B cell (primary cell): ENCODE measurements around the gene MED26. TPM values are rescaled to one million over a fixed set of nuclear protein-coding genes. Genes with fewer than 3 reads are reported as not detected.

ENCODE experiments used
- ATAC-seq: fragments of 200-7000 bp; cut with Tn5 transposase; one replicate; pipeline ENCODE4 v1.10.0; 2021; ENCODE audit warnings: low read depth, mild to moderate bottlenecking, moderate number of reproducible peaks, moderate library complexity
- CTCF ChIA-PET: fragments of 350-600 bp; sonication (Branson Sonifier 250); formaldehyde crosslinking; loops from one replicate; lab custom pipeline; 2021; ENCODE audit warnings: antibody characterized with exemption, inconsistent platforms; lab: Charles Lee
- POLR2A ChIA-PET: fragments of 350-600 bp; sonication (Branson Sonifier 250); formaldehyde crosslinking; loops from one replicate; lab custom pipeline; 2021; ENCODE audit warnings: antibody characterized with exemption; lab: Charles Lee
- DNase-seq: peaks from one replicate; pipeline ENCODE4 v3.0.0; 2013
- H2AFZ ChIP-seq: 2 replicates; pipeline ENCODE4 v1.6.1; 2012; ENCODE audit warnings: mild to moderate bottlenecking, low read depth, low read length; ENCODE audit not compliant: insufficient read depth, poor library complexity, severe bottlenecking
- H3K27ac ChIP-seq, 2 donors: 1 replicate in 1 of 2; 2 replicates in 1 of 2; pipeline ENCODE4 v1.5.1; 2012 to 2013; ENCODE audit warnings: low read length in 2 of 2, mild to moderate bottlenecking in 2 of 2, moderate library complexity in 1 of 2
- H3K27me3 ChIP-seq, 4 experiments: fragments of 200-600 bp in 1 of 4; sonication (generic) in 1 of 4; replicated peaks in 1 of 4; 1 replicate in 2 of 4; 2 replicates in 2 of 4; pipeline versions ENCODE4 v1.6.1 to v1.7.0; 2013 to 2016; ENCODE audit warnings: low read length in 3 of 4, mild to moderate bottlenecking in 2 of 4, mixed read lengths in 1 of 4, moderate library complexity in 1 of 4; ENCODE audit not compliant: insufficient read depth in 4 of 4, control insufficient read depth in 3 of 4; ENCODE audit errors: control extremely low read depth in 1 of 4
- H3K36me3 ChIP-seq, 2 experiments: replicated peaks in 1 of 2; 1 replicate in 1 of 2; 2 replicates in 1 of 2; pipeline versions ENCODE4 v1.6.1 to v1.7.1; 2013; ENCODE audit warnings: low read length in 1 of 2; ENCODE audit not compliant: insufficient read depth in 2 of 2, control insufficient read depth in 1 of 2; ENCODE audit errors: control extremely low read depth in 1 of 2, extremely low read depth in 1 of 2
- H3K4me1 ChIP-seq, 2 donors: fragments of 200-600 bp in 1 of 2; sonication (generic) in 1 of 2; 1 replicate in 1 of 2; 2 replicates in 1 of 2; pipeline versions ENCODE4 v1.5.1 to v1.6.1; 2013 to 2017; ENCODE audit warnings: low read length in 2 of 2; ENCODE audit not compliant: control insufficient read depth in 2 of 2, insufficient read depth in 2 of 2
- H3K4me2 ChIP-seq: replicated peaks from 2 replicates; pipeline ENCODE3; 2012; ENCODE audit warnings: mild to moderate bottlenecking, low read depth, low read length; ENCODE audit not compliant: poor library complexity, severe bottlenecking
- H3K4me3 ChIP-seq, 5 experiments: fragments of 200-600 bp in 1 of 5; sonication (generic) in 1 of 5; 1 replicate in 3 of 5; 2 replicates in 2 of 5; pipeline versions ENCODE4 v1.5.1 to v1.7.0; 2011 to 2016; ENCODE audit warnings: low read length in 4 of 5, mild to moderate bottlenecking in 4 of 5, low read depth in 2 of 5, control low read depth in 1 of 5, moderate library complexity in 1 of 5; ENCODE audit not compliant: insufficient read depth in 1 of 5; ENCODE audit errors: control extremely low read depth in 1 of 5, extremely low read depth in 1 of 5
- H3K79me2 ChIP-seq: fragments of 200-600 bp; sonication (generic); one replicate; pipeline ENCODE4 v1.6.0; 2016; ENCODE audit warnings: low read length; ENCODE audit not compliant: control insufficient read depth, insufficient read depth
- H3K9ac ChIP-seq: fragments of 200-600 bp; sonication (generic); 2 replicates; pipeline ENCODE4 v1.6.1; 2017; ENCODE audit warnings: mild to moderate bottlenecking, low read length, moderate library complexity
- H3K9me3 ChIP-seq, 3 donors: one replicate each; pipeline versions ENCODE4 v1.6.1 to v1.7.1; 2013; ENCODE audit warnings: low read length in 2 of 3; ENCODE audit not compliant: control insufficient read depth in 2 of 3, insufficient read depth in 1 of 3; ENCODE audit errors: control extremely low read depth in 1 of 3
- H4K20me1 ChIP-seq: 2 replicates; pipeline ENCODE4 v1.6.0; 2012; ENCODE audit warnings: mild to moderate bottlenecking, low read length; ENCODE audit not compliant: insufficient read depth, control insufficient read depth, poor library complexity, severe bottlenecking
- H3K27ac Mint-ChIP-seq: one replicate; pipeline ENCODE4 v1.8.0; 2021; ENCODE audit warnings: mixed read lengths
- H3K27me3 Mint-ChIP-seq: one replicate; pipeline ENCODE4 v1.8.0; 2021; ENCODE audit warnings: mixed read lengths
- H3K4me1 Mint-ChIP-seq: one replicate; pipeline ENCODE4 v1.8.0; 2021; ENCODE audit warnings: mixed read lengths
- H3K4me3 Mint-ChIP-seq: one replicate; pipeline ENCODE4 v1.8.0; 2021; ENCODE audit warnings: mixed read lengths
- H3K9me3 Mint-ChIP-seq: one replicate; pipeline ENCODE4 v1.8.0; 2022; ENCODE audit warnings: mixed read lengths; ENCODE audit not compliant: insufficient read depth
- EZH2 ChIP-seq: IDR thresholded peaks from 2 replicates; pipeline ENCODE4 v1.6.1; 2012; ENCODE audit warnings: borderline replicate concordance, low read depth, mild to moderate bottlenecking, moderate library complexity, low read length; ENCODE audit not compliant: insufficient read depth, poor library complexity, severe bottlenecking
- WGBS: methylation state at CpG from one replicate; pipeline ENCODE4 v1.1.5; 2013; ENCODE audit warnings: missing lambda C conversion rate; ENCODE audit not compliant: insufficient coverage; 5-methylcytosine and 5-hydroxymethylcytosine counted together
- intact Hi-C: fragments of 100-400 bp; cut with micrococcal nuclease; formaldehyde crosslinking; loops from one replicate; pipeline ENCODE4 v1.10.0; 2022
- polyA plus RNA-seq: library from polyadenylated mRNA; depleted of rRNA; stranded (reverse); fragments of >200 nt; gene quantifications from 2 replicates; pipeline ENCODE4 v1.2.3, GENCODE V29; 2012
- total RNA-seq, 2 donors: library from RNA; stranded (reverse); fragments of 120-200 nt in 1 of 2; gene quantifications; 1 replicate in 1 of 2; 2 replicates in 1 of 2; pipeline versions ENCODE4 v1.2.3 to v1.2.4, GENCODE V29; 2013 to 2022
- TF ChIP-seq, protein P1 (sequence below): fragments of 200-600 bp; IDR thresholded peaks from one replicate; pipeline ENCODE4 v1.8.0; 2022; ENCODE audit warnings: antibody characterized with exemption, mild to moderate bottlenecking

The MED26 gene
- total and polyA plus RNA-seq, 2 donors (not counting 1 experiment from before 2014, with no cell fraction given): 15.6 to 33.6 TPM

DNA sequence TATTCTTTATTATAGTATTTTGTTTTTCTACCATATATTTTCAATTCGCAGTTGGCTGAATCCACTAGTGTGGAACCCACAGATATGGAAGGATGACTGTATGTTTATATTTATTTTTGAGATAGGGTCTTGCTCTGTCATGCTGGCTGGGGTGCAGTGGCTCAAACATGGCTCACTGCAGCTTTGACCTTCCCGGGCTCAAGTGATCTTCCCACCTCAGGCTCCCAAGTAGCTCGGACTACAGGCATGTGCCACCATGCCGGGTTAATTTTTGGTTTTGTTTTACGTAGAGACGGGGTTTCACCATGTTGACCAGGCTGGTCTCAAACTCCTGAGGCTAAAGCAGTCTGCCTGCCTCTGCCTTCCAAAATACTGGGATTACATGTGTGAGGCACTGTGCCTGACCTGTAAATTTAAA, 65.4 kb downstream of the MED26 start:
- peaks cover 7% of the 10 kb centered on the region for H3K4me1 Mint-ChIP-seq
- DNase-seq (no peak), ATAC-seq (no peak)
- Histone ChIP-seq H3K27ac (no peak overlapping the region), H3K4me1 (peaks cover 9 to 11% of the 10 kb centered on the region in 2 donors), H3K9me3 (no peaks in the 10 kb centered on the region), H2AFZ (no peak overlapping the region), H3K36me3 (peaks cover 22 to 38% of the 10 kb centered on the region in 2 experiments), H3K4me2 (no peak overlapping the region), H3K27me3 (no peaks in the 10 kb centered on the region), H3K9ac (no peak overlapping the region), H3K4me3 (no peak overlapping the region), H4K20me1 (no peaks in the 10 kb centered on the region), H3K79me2 (peaks cover 21% of the 10 kb centered on the region)
- POLR2A ChIA-PET: no interaction called here
- H3K4me3 Mint-ChIP-seq: no peak overlapping the region
- H3K27ac Mint-ChIP-seq: no peak overlapping the region
- intact Hi-C loops: no loop called here
- no peaks in the 10 kb centered on the region for H3K9me3 Mint-ChIP-seq
- WGBS: 96% methylated on average over 5 of the region's 6 CpGs
- TF ChIP-seq, protein P1, sequence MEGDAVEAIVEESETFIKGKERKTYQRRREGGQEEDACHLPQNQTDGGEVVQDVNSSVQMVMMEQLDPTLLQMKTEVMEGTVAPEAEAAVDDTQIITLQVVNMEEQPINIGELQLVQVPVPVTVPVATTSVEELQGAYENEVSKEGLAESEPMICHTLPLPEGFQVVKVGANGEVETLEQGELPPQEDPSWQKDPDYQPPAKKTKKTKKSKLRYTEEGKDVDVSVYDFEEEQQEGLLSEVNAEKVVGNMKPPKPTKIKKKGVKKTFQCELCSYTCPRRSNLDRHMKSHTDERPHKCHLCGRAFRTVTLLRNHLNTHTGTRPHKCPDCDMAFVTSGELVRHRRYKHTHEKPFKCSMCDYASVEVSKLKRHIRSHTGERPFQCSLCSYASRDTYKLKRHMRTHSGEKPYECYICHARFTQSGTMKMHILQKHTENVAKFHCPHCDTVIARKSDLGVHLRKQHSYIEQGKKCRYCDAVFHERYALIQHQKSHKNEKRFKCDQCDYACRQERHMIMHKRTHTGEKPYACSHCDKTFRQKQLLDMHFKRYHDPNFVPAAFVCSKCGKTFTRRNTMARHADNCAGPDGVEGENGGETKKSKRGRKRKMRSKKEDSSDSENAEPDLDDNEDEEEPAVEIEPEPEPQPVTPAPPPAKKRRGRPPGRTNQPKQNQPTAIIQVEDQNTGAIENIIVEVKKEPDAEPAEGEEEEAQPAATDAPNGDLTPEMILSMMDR: no peak
- TF ChIP-seq EZH2: no peak
- CTCF ChIA-PET: no interaction called here
- no peaks in the 10 kb centered on the region for H3K27me3 Mint-ChIP-seq

- DNase-seq (no peak), ATAC-seq (no peak)
- peaks cover 22 to 28% of the 10 kb centered on the region in 2 experiments for H3K36me3 ChIP-seq
- no peaks in the 10 kb centered on the region for H3K27me3 Mint-ChIP-seq
- POLR2A ChIA-PET: no interaction called here
- intact Hi-C loops: no loop called here
- no peaks in the 10 kb centered on the region for H3K27me3 ChIP-seq
- no peaks in the 10 kb centered on the region for H3K9me3 Mint-ChIP-seq
- peaks cover 6 to 8% of the 10 kb centered on the region in 2 donors for H3K4me1 ChIP-seq
- H3K4me1 Mint-ChIP-seq: peaks cover 4% of the 10 kb centered on the region
- H3K9ac ChIP-seq: no peak overlapping the region
- CTCF ChIA-PET: interaction anchor here (0.7 kb wide), 1 partner anchor 91 kb away, joined by 3 read pairs; no protein-coding TSS in a partner anchor
- no peak overlapping the region for H3K4me3 ChIP-seq
- no peak overlapping the region for H3K27ac ChIP-seq
- H4K20me1 ChIP-seq: no peaks in the 10 kb centered on the region
- 100% methylated on average over 5 of the region's 8 CpGs for WGBS
- H3K79me2 ChIP-seq: peaks cover 21% of the 10 kb centered on the region
- H3K9me3 ChIP-seq: no peaks in the 10 kb centered on the region
- TF ChIP-seq EZH2: no peak
- TF ChIP-seq, protein P1: no peak
- H3K4me3 Mint-ChIP-seq: no peak overlapping the region
- H3K4me2 ChIP-seq: no peak overlapping the region
- no peak overlapping the region for H3K27ac Mint-ChIP-seq
- no peak overlapping the region for H2AFZ ChIP-seq
Measured at GRCh38 chr19:16561382-16561781, 66.6 kb downstream of the MED26 start.
